Natural killer cell (primary cell): ENCODE data around the gene KCNQ2. TPM values are rescaled to one million over a fixed set of nuclear protein-coding genes. Genes with fewer than 3 reads are reported as not detected.
A peak's percentile ranks its signal among the peaks of the same experiment; 100 is the strongest.

Experiments
- ATAC-seq, 3 donors: fragments of 150-1000 bp in 2 of 3; fragments of 200-7000 bp in 1 of 3; cut with Tn5 transposase; 1 replicate in 1 of 3; 2 replicates in 2 of 3; pipeline ENCODE4 v1.10.0; 2021; ENCODE audit warnings: mild to moderate bottlenecking in 2 of 3, moderate library complexity in 2 of 3
- DNase-seq, 2 donors: peaks; one replicate each; pipeline versions ENCODE4 v3.0.0 to v3.0.0-alpha.2; 2013 to 2021; ENCODE audit warnings: mixed read lengths in 1 of 2
- H3K27ac ChIP-seq: one replicate; pipeline ENCODE4 v1.5.1; 2013; ENCODE audit warnings: mild to moderate bottlenecking, low read length
- H3K27me3 ChIP-seq: one replicate; pipeline ENCODE4 v1.6.1; 2013; ENCODE audit warnings: low read length; ENCODE audit not compliant: control insufficient read depth, insufficient read depth
- H3K36me3 ChIP-seq: one replicate; pipeline ENCODE4 v1.6.1; 2013; ENCODE audit warnings: low read length; ENCODE audit not compliant: control insufficient read depth, insufficient read depth
- H3K4me1 ChIP-seq: one replicate; pipeline ENCODE4 v1.6.1; 2013; ENCODE audit warnings: low read length; ENCODE audit not compliant: control insufficient read depth, insufficient read depth
- H3K4me3 ChIP-seq: one replicate; pipeline ENCODE4 v1.5.1; 2013; ENCODE audit warnings: low read length
- H3K9me3 ChIP-seq: one replicate; pipeline ENCODE4 v1.6.1; 2013; ENCODE audit warnings: low read length; ENCODE audit not compliant: control insufficient read depth, insufficient read depth
- H3K27ac Mint-ChIP-seq, 2 donors: one replicate each; pipeline ENCODE4 v1.8.0; 2022; ENCODE audit warnings: mild to moderate bottlenecking in 2 of 2, mixed read lengths in 2 of 2, moderate library complexity in 1 of 2
- H3K27me3 Mint-ChIP-seq, 2 donors: one replicate each; pipeline ENCODE4 v1.8.0; 2022; ENCODE audit warnings: low read depth in 2 of 2, mixed read lengths in 2 of 2
- H3K36me3 Mint-ChIP-seq: one replicate; pipeline ENCODE4 v1.8.0; 2022; ENCODE audit warnings: mixed read lengths
- H3K4me1 Mint-ChIP-seq, 2 donors: one replicate each; pipeline ENCODE4 v1.8.0; 2022; ENCODE audit warnings: mixed read lengths in 2 of 2
- H3K4me3 Mint-ChIP-seq: one replicate; pipeline ENCODE4 v1.8.0; 2022; ENCODE audit warnings: mild to moderate bottlenecking, moderate library complexity, mixed read lengths
- H3K9me3 Mint-ChIP-seq, 2 donors: one replicate each; pipeline ENCODE4 v1.8.0; 2022; ENCODE audit warnings: mixed read lengths in 2 of 2
- WGBS: methylation state at CpG from one replicate; pipeline ENCODE4 v1.1.7; 2013; ENCODE audit warnings: missing lambda C conversion rate; ENCODE audit not compliant: insufficient coverage; 5-methylcytosine and 5-hydroxymethylcytosine counted together
- intact Hi-C: fragments of 100-400 bp; cut with micrococcal nuclease; formaldehyde crosslinking; loops from one replicate; pipeline ENCODE4 v1.14.2; 2022
- total RNA-seq, 4 donors: library from RNA; stranded (reverse); fragments of 120-200 nt in 1 of 4; gene quantifications; one replicate each; pipeline versions ENCODE4 v1.2.3 to v1.2.4, GENCODE V29; 2013 to 2022
- TF ChIP-seq, protein P1 (sequence below): fragments of 200-600 bp; IDR thresholded peaks from one replicate; pipeline ENCODE4 v1.8.0; 2022; ENCODE audit warnings: antibody characterized with exemption

The KCNQ2 gene
- total RNA-seq, 3 donors from 2014 or later (not counting 1 experiment from before 2014, with no cell fraction given): not detected

DNA sequence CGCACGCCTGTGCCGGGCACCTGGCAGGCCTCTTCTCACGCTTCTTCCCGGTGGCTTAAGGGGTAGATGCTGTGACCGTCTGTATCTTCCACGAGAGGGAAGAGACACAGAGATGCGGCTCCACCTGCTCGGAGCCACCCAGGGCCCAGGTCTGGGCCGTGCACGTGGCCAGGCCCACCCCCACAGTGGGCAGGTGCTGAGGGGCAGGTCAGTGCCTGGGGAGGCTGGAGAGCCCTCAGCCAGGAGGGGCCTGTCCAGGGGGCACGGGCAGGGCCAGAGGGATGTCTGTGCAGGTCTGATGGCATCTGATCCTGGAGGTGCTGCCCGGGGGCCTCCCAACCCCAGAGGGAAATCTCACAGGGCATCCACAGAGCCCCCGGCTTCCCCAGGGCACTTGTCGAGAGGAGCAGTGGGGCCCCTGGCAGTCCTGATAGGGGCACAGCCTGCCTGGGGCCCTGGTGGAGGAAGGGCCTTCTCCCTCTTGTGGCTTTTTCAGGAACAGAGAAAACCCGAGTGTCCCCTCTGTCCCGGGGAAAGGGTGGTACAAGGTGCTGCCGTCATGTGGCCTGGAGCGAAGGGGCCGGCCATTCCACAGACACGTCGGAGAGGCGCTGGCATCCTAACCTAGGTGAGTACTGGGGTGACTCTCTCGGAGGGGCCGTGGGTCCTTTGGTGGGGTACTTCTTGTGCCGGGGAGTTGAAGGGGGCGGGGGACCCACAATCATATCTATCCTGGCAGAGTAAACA lies 61.1 kb downstream of the KCNQ2 start:
- Histone ChIP-seq H3K27ac (no peak overlapping the region), H3K4me1 (no peaks in the 10 kb centered on the region), H3K4me3 (no peak overlapping the region), H3K27me3 (no peaks in the 10 kb centered on the region), H3K9me3 (no peaks in the 10 kb centered on the region), H3K36me3 (no peaks in the 10 kb centered on the region)
- Mint-ChIP-seq H3K27me3 (peaks cover 0 to 3% of the 10 kb centered on the region in 2 donors), H3K4me3 (no peak overlapping the region), H3K36me3 (no peaks in the 10 kb centered on the region), H3K27ac (no peak overlapping the region), H3K4me1 (no peaks in the 10 kb centered on the region), H3K9me3 (no peaks in the 10 kb centered on the region)
- intact Hi-C loops: no loop called here
- 61% methylated on average over 27 of the region's 27 CpGs for WGBS
- DNase-seq (no peak), ATAC-seq (no peak)
- TF ChIP-seq, protein P1, sequence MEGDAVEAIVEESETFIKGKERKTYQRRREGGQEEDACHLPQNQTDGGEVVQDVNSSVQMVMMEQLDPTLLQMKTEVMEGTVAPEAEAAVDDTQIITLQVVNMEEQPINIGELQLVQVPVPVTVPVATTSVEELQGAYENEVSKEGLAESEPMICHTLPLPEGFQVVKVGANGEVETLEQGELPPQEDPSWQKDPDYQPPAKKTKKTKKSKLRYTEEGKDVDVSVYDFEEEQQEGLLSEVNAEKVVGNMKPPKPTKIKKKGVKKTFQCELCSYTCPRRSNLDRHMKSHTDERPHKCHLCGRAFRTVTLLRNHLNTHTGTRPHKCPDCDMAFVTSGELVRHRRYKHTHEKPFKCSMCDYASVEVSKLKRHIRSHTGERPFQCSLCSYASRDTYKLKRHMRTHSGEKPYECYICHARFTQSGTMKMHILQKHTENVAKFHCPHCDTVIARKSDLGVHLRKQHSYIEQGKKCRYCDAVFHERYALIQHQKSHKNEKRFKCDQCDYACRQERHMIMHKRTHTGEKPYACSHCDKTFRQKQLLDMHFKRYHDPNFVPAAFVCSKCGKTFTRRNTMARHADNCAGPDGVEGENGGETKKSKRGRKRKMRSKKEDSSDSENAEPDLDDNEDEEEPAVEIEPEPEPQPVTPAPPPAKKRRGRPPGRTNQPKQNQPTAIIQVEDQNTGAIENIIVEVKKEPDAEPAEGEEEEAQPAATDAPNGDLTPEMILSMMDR: no peak

DNA sequence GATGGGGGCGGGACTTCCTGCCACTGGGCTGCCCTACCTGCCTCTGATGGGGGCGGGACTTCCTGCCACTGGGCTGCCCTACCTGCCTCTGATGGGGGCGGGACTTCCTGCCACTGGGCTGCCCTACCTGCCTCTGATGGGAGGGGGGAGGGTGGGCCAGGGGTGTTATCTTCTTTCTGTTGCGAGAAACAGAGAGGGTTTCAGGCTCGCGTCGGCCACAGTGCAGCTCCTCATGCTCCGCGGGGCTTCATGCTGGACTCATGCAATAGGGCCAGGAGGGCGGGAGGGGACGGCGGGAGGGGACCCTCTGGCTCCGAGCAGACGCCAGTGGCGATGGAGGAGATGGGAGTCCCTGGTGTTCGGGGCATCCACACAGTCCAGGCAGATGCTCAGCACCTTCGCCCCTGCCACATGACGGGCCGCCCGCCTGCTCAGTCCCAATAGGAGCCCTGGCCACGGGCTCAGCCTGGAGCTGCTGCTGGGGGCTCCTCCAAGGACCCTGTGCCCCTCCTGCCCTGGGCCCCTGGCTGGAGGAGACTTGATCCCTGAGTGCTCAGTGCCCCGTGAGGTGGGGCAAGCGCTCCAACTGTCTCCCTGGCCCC lies 62.5 kb downstream of the KCNQ2 start:
- Histone ChIP-seq H3K9me3 (no peaks in the 10 kb centered on the region), H3K4me1 (no peaks in the 10 kb centered on the region), H3K27me3 (no peaks in the 10 kb centered on the region), H3K4me3 (no peak overlapping the region), H3K27ac (no peak overlapping the region), H3K36me3 (no peaks in the 10 kb centered on the region)
- ATAC-seq (no peak), DNase-seq (no peak)
- TF ChIP-seq, protein P1: no peak
- H3K27me3 Mint-ChIP-seq: peaks cover 0 to 3% of the 10 kb centered on the region in 2 donors
- H3K9me3 Mint-ChIP-seq: no peaks in the 10 kb centered on the region
- WGBS: 94% methylated on average over 20 of the region's 23 CpGs
- H3K4me1 Mint-ChIP-seq: no peaks in the 10 kb centered on the region
- H3K4me3 Mint-ChIP-seq: no peak overlapping the region
- H3K36me3 Mint-ChIP-seq: no peaks in the 10 kb centered on the region
- intact Hi-C loops: no loop called here
- H3K27ac Mint-ChIP-seq: no peak overlapping the region

DNA sequence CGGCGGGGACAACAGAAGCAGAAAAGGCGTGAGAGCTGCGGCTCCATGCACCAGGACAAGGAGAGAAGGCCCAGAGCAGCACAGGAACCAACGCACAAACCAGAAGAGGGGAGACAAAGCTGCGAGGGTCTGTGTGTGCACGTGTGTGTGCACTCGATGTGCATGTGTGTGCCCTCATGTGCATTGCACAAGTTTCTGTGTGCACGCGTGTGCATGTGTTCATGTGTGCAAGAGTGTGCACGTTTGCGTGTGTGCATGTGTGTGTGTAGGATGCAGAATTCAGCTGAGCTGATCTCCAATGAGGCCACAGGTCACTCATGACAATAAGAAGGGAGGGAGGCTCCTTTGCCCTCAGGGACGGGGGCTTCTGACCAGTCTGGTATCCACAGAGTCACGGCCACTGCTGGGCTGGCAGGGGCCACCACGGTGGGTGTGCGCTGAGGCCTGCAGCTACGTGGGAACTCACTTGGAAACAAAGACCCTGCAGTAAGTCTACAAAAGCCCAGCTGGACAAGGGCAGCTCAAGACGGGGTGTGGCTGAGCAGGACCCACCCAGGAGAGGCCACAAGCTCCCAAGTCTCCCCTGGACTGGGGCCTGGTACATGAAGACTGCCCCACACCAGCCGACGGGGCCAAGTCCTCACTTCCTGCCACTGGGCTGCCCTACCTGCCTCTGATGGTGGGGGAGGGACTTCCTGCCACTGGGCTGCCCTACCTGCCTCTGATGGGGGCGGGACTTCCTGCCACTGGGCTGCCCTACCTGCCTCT lies 63.2 kb downstream of the KCNQ2 start:
- H3K4me1 Mint-ChIP-seq: no peaks in the 10 kb centered on the region
- Histone ChIP-seq H3K27ac (no peak overlapping the region), H3K4me3 (no peak overlapping the region), H3K27me3 (no peaks in the 10 kb centered on the region), H3K9me3 (no peaks in the 10 kb centered on the region), H3K4me1 (no peaks in the 10 kb centered on the region), H3K36me3 (no peaks in the 10 kb centered on the region)
- ATAC-seq (no peak), DNase-seq (peak in 1 of 2 donors; percentile 26)
- no peaks in the 10 kb centered on the region for H3K36me3 Mint-ChIP-seq
- H3K4me3 Mint-ChIP-seq: no peak overlapping the region
- 92% methylated on average over 20 of the region's 21 CpGs for WGBS
- TF ChIP-seq, protein P1: no peak
- intact Hi-C loops: no loop called here
- no peak overlapping the region for H3K27ac Mint-ChIP-seq
- no peaks in the 10 kb centered on the region for H3K9me3 Mint-ChIP-seq
- H3K27me3 Mint-ChIP-seq: peaks cover 0 to 3% of the 10 kb centered on the region in 2 donors
